Stomach smooth muscle (tissue), 2 donors: ENCODE results near the gene FZR1.

Source experiments
- H3K27ac ChIP-seq: one replicate; pipeline ENCODE4 v1.7.0; 2013; ENCODE audit warnings: mild to moderate bottlenecking, low read length, inconsistent platforms
- H3K27me3 ChIP-seq, 2 donors: one replicate each; pipeline ENCODE4 v1.7.0; 2013; ENCODE audit warnings: low read length in 2 of 2; ENCODE audit not compliant: insufficient read depth in 2 of 2, control insufficient read depth in 1 of 2
- H3K36me3 ChIP-seq, 2 donors: one replicate each; pipeline ENCODE4 v1.7.0; 2013; ENCODE audit warnings: low read length in 2 of 2; ENCODE audit not compliant: control insufficient read depth in 2 of 2, insufficient read depth in 2 of 2
- H3K4me1 ChIP-seq: one replicate; pipeline ENCODE4 v1.7.0; 2013; ENCODE audit warnings: low read length; ENCODE audit not compliant: control insufficient read depth, insufficient read depth
- H3K4me3 ChIP-seq, 2 donors: one replicate each; pipeline ENCODE4 v1.7.0; 2013; ENCODE audit warnings: low read length in 2 of 2
- H3K9ac ChIP-seq, 2 donors: one replicate each; pipeline ENCODE4 v1.7.0; 2013; ENCODE audit warnings: low read length in 2 of 2, mild to moderate bottlenecking in 1 of 2
- H3K9me3 ChIP-seq, 2 donors: one replicate each; pipeline ENCODE4 v1.7.0; 2013; ENCODE audit warnings: low read length in 2 of 2; ENCODE audit not compliant: control insufficient read depth in 2 of 2
- donor health status: healthy.
- donor health status: Pancreatic carcinoma.

FZR1 gene

GRCh38 chr19:3534375-3535234 lies 28.5 kb downstream of the FZR1 start:
- peaks cover 11 to 43% of the 10 kb centered on the region in 2 donors for H3K36me3 ChIP-seq
- H3K27ac ChIP-seq, result no peak overlapping the region
- H3K9me3 ChIP-seq, result no peaks in the 10 kb centered on the region
- no peak overlapping the region for H3K9ac ChIP-seq
- H3K4me3 ChIP-seq, result no peak overlapping the region
- peaks cover 5% of the 10 kb centered on the region for H3K4me1 ChIP-seq
- H3K27me3 ChIP-seq, result no peaks in the 10 kb centered on the region

- Histone ChIP-seq H3K27me3 (no peaks in the 10 kb centered on the region), H3K9ac (no peak overlapping the region), H3K36me3 (peaks cover 11 to 43% of the 10 kb centered on the region in 2 donors), H3K4me1 (peaks cover 5% of the 10 kb centered on the region), H3K4me3 (no peak overlapping the region), H3K9me3 (no peaks in the 10 kb centered on the region), H3K27ac (no peak overlapping the region)
These were observed 29.1 kb downstream of the FZR1 start for GRCh38 chr19:3535235-3535535.

- peaks cover 11 to 41% of the 10 kb centered on the region in 2 donors for H3K36me3 ChIP-seq
- H3K9ac ChIP-seq, result no peak overlapping the region
- no peaks in the 10 kb centered on the region for H3K9me3 ChIP-seq
- no peak overlapping the region for H3K4me3 ChIP-seq
- H3K27ac ChIP-seq, result no peak overlapping the region
- H3K4me1 ChIP-seq, result peaks cover 5% of the 10 kb centered on the region
- no peaks in the 10 kb centered on the region for H3K27me3 ChIP-seq
These were observed 29.5 kb downstream of the FZR1 start for GRCh38 chr19:3535563-3535965.

- H3K4me1 ChIP-seq, result peaks cover 5% of the 10 kb centered on the region
- H3K4me3 ChIP-seq, result no peak overlapping the region
- no peak overlapping the region for H3K9ac ChIP-seq
- H3K36me3 ChIP-seq, result peaks cover 8 to 40% of the 10 kb centered on the region in 2 donors
- no peak overlapping the region for H3K27ac ChIP-seq
- no peaks in the 10 kb centered on the region for H3K27me3 ChIP-seq
- H3K9me3 ChIP-seq, result no peaks in the 10 kb centered on the region
These were observed 29.9 kb downstream of the FZR1 start for GRCh38 chr19:3535981-3536380.

- H3K27ac ChIP-seq, result no peak overlapping the region
These were observed 30.5 kb downstream of the FZR1 start for GRCh38 chr19:3536429-3537100.

GRCh38 chr19:3537101-3537437 lies 31.0 kb downstream of the FZR1 start:
- H3K27me3 ChIP-seq, result no peaks in the 10 kb centered on the region
- H3K27ac ChIP-seq, result no peak overlapping the region
- no peak overlapping the region for H3K9ac ChIP-seq
- no peaks in the 10 kb centered on the region for H3K9me3 ChIP-seq
- H3K4me1 ChIP-seq, result peaks cover 5% of the 10 kb centered on the region
- peaks cover 8 to 32% of the 10 kb centered on the region in 2 donors for H3K36me3 ChIP-seq
- no peak overlapping the region for H3K4me3 ChIP-seq

More at GRCh38 chr19:3536429-3537100, 30.5 kb downstream of the FZR1 start:
- no peaks in the 10 kb centered on the region for H3K9me3 ChIP-seq
- H3K4me1 ChIP-seq, result peaks cover 5% of the 10 kb centered on the region
- peaks cover 8 to 34% of the 10 kb centered on the region in 2 donors for H3K36me3 ChIP-seq
- H3K4me3 ChIP-seq, result no peak overlapping the region
- H3K27me3 ChIP-seq, result no peaks in the 10 kb centered on the region
- no peak overlapping the region for H3K9ac ChIP-seq

- H3K36me3 ChIP-seq, result peaks cover 8 to 27% of the 10 kb centered on the region in 2 donors
- no peak overlapping the region for H3K27ac ChIP-seq
- H3K9ac ChIP-seq, result no peak overlapping the region
These were observed 31.5 kb downstream of the FZR1 start for GRCh38 chr19:3537438-3538240.

GRCh38 chr19:3538258-3538929 lies 32.3 kb downstream of the FZR1 start:
- no peak overlapping the region for H3K27ac ChIP-seq
- H3K9me3 ChIP-seq, result no peaks in the 10 kb centered on the region
- no peak overlapping the region for H3K4me3 ChIP-seq
- H3K4me1 ChIP-seq, result peaks cover 5% of the 10 kb centered on the region
- no peaks in the 10 kb centered on the region for H3K27me3 ChIP-seq
- H3K36me3 ChIP-seq, result peaks cover 8 to 20% of the 10 kb centered on the region in 2 donors
- H3K9ac ChIP-seq, result no peak overlapping the region

More at GRCh38 chr19:3537438-3538240, 31.5 kb downstream of the FZR1 start:
- Histone ChIP-seq H3K4me3 (no peak overlapping the region), H3K9me3 (no peaks in the 10 kb centered on the region), H3K4me1 (peaks cover 5% of the 10 kb centered on the region), H3K27me3 (no peaks in the 10 kb centered on the region)

GRCh38 chr19:3538965-3539755 lies 33.0 kb downstream of the FZR1 start, which contains the start of gene TEKTIP1:
TSS of gene TEKTIP1 (plus strand) at chr19:3539174. CDS start at chr19:3539178, 4 bp downstream.
- H3K27ac ChIP-seq, result no peak within 1 kb of the TSS
- no peak within 1 kb of the TSS for H3K4me3 ChIP-seq
- no peak within 1 kb of the TSS for H3K9ac ChIP-seq
- peaks cover 5% of the 10 kb centered on the region for H3K4me1 ChIP-seq
- H3K9me3 ChIP-seq, result no peaks in the 10 kb centered on the region
- no peaks in the 10 kb centered on the region for H3K27me3 ChIP-seq
- peaks cover 5 to 15% of the 10 kb centered on the region in 2 donors for H3K36me3 ChIP-seq

- Histone ChIP-seq H3K9me3 (no peaks in the 10 kb centered on the region), H3K9ac (no peak overlapping the region), H3K27me3 (no peaks in the 10 kb centered on the region), H3K4me3 (no peak overlapping the region), H3K27ac (no peak overlapping the region), H3K36me3 (peaks cover 5 to 10% of the 10 kb centered on the region in 2 donors), H3K4me1 (peaks cover 5% of the 10 kb centered on the region)
These were observed 33.6 kb downstream of the FZR1 start for GRCh38 chr19:3539756-3540118.
